GM12874 (cell line): ENCODE data around the gene PPP2R5B.

Experiments used
- TF ChIP-seq, protein P1 (sequence below): IDR thresholded peaks from 2 replicates; pipeline ENCODE4 v1.5.1; 2011; ENCODE audit warnings: low read depth, mild to moderate bottlenecking, control low read depth, low read length, moderate library complexity; ENCODE audit not compliant: insufficient read depth

PPP2R5B gene

DNA sequence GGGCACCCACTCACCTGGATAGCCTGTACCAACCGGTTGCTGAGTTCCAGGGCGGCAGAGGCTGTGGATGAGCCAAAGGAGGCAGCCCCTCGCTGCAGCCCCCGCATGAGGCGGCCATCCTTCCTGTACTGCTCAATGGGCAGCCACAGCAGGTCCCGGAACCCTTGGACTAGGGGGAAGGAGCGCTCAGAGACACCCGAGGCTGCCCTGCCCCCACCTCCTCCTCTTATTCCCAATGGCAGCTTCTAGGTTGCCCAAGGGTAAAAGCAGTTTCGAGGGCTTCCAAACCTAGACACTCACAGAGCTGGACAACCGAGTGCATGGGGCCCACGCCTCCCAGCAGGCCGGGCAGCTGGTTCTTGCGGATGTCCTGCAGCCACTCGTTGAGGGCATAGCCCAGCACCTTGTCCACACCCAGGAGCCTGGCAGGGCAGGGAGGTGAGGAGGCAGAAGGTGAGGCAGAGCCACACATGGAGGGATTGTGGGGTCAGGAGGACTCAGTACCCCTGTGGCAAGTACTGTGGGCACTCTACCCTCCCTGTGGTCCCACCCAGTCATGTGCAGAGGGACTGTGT lies 28.0 kb upstream of the PPP2R5B start:
- TF ChIP-seq, protein P1, sequence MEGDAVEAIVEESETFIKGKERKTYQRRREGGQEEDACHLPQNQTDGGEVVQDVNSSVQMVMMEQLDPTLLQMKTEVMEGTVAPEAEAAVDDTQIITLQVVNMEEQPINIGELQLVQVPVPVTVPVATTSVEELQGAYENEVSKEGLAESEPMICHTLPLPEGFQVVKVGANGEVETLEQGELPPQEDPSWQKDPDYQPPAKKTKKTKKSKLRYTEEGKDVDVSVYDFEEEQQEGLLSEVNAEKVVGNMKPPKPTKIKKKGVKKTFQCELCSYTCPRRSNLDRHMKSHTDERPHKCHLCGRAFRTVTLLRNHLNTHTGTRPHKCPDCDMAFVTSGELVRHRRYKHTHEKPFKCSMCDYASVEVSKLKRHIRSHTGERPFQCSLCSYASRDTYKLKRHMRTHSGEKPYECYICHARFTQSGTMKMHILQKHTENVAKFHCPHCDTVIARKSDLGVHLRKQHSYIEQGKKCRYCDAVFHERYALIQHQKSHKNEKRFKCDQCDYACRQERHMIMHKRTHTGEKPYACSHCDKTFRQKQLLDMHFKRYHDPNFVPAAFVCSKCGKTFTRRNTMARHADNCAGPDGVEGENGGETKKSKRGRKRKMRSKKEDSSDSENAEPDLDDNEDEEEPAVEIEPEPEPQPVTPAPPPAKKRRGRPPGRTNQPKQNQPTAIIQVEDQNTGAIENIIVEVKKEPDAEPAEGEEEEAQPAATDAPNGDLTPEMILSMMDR: no peak

- TF ChIP-seq, protein P1: no peak
Measured at GRCh38 chr11:64897381-64898075, 27.0 kb upstream of the PPP2R5B start.

- TF ChIP-seq, protein P1: no peak
Measured at GRCh38 chr11:64898076-64898445, 26.4 kb upstream of the PPP2R5B start.

- TF ChIP-seq, protein P1: no peak
Measured at GRCh38 chr11:64898541-64898940, 25.9 kb upstream of the PPP2R5B start.

DNA sequence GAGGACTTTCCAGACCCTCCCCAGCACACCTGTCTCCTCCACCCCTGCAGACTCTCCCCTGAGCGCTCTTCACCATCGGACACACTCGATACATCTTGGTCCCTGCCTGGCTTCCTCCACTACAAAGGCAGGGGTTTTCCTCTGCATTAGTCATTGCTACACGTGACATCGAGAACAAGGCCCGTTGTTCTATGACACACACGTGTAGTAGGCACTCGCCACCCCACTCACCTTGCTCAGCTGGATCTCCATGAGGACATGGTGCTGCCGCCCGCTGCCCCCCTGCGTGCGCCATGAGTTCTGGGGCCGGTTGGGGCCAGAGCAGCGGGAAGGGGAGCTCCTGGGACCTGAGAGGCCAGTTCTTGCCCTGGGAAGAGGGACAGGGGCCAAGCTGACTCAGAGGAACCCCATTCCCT lies 24.2 kb upstream of the PPP2R5B start:
- TF ChIP-seq, protein P1: no peak

GRCh38 chr11:64900774-64901173 lies 23.7 kb upstream of the PPP2R5B start:
- TF ChIP-seq, protein P1: no peak

DNA sequence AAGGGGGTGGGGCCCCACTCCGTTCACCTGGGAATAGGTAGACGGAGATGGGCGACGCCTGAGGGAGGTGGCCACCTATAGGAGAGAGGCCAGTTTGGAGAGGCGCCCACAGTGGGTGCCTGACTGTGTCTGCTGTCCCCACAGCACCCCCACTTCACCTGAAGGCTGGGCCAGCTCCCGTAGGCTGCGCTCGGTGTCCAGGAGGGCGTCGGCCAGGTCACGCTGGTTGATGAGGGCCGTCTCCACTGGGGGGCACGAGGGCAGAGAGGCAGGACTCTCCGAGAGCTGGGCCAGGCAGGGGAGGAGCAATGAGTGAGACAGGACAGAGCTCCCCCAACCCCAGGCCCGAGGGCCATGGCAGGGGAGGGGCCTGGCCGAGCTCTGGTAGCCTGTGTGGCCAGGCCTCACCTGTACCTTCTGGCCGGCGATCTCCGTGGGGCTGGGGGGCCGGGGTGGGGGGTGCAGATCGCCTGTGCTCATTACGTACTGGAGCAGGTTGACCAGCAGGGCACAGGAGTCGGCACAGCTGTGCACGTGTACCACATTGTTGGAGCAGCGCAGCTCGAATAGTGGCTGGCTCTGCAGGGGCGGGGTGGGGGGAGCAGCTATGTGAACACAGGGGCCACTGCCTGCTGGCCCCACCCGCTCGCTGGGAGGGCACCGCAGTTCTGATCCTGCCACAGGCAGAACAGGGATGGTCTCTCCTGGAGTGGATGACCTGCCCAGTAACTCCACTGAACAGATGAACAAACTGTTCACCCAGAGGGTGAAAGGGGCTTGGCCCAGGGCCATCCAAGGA lies 22.2 kb upstream of the PPP2R5B start:
- TF ChIP-seq, protein P1: no peak
